H1 (cell line): ENCODE measurements around the gene DCAF17. TPM values are rescaled to one million over a fixed set of nuclear protein-coding genes. Genes with fewer than 3 reads are reported as not detected.

ENCODE experiments used
- ASH2L ChIP-seq: fragments of 200-600, 300-600 bp; sonication (generic); IDR thresholded peaks from one replicate; pipeline ENCODE4 v1.7.1; 2017; ENCODE audit warnings: low read length
- CBX8 ChIP-seq: fragments of 300-800, 300-1000 bp; sonication (generic); IDR thresholded peaks from 2 replicates; pipeline ENCODE4 v1.7.1; 2016; ENCODE audit warnings: low read depth, low read length, borderline replicate concordance
- KDM4A ChIP-seq: IDR thresholded peaks from one replicate; pipeline ENCODE4 v1.7.1; 2012; ENCODE audit warnings: low read depth, mild to moderate bottlenecking, moderate library complexity, low read length, inconsistent platforms; ENCODE audit not compliant: severe bottlenecking
- POU5F1 ChIP-seq: IDR thresholded peaks from 2 replicates; pipeline ENCODE4 v1.6.1; 2011; ENCODE audit warnings: low read depth, mild to moderate bottlenecking, low read length, moderate library complexity
- RFX5 ChIP-seq: IDR thresholded peaks from 2 replicates; pipeline ENCODE4 v1.6.1; 2011; ENCODE audit warnings: low read depth, low read length, improper control_type of control experiment, borderline replicate concordance
- ZNF274 ChIP-seq: IDR thresholded peaks from 2 replicates; pipeline ENCODE4 v1.7.0; 2012; ENCODE audit warnings: low read length, borderline replicate concordance; ENCODE audit errors: extremely low read depth
- polyA plus RNA-seq, 7 experiments: library from polyadenylated mRNA; depleted of rRNA in 3 of 7; stranded (reverse) in 5 of 7; unstranded in 2 of 7; fragments of >200 nt in 5 of 7; fragments of 200-250 nt in 2 of 7; gene quantifications; 1 replicate in 5 of 7; 2 replicates in 1 of 7; 4 replicates in 1 of 7; pipeline versions ENCODE4 v1.2.1 to v1.2.3, GENCODE V29; 2011 to 2013; ENCODE audit warnings: missing spikeins in 2 of 7, mixed read lengths in 2 of 7
- total RNA-seq: library from RNA; stranded (reverse); fragmentation: NEBNext Ultra II Directional; extraction: Animal tissue kit (Norgen Biotek cat#: 25700); gene quantifications from 2 replicates; pipeline ENCODE4 v1.2.1, GENCODE V29; 2021

The DCAF17 gene
- total and polyA plus RNA-seq, 2 of the 8 experiments (the other 6 are each of a cell fraction or from before 2014, with no cell fraction given) = 10.7 to 30.0 TPM

GRCh38 chr2:171402906-171403580 lies 31.0 kb upstream of the DCAF17 start (continued):
- TF ChIP-seq KDM4A (no peak), POU5F1 (no peak), ASH2L (no peak), ZNF274 (no peak), RFX5 (no peak), CBX8 (no peak)
